Keratinocyte (primary cell): ENCODE data around the gene CD28. TPM values are rescaled to one million over a fixed set of nuclear protein-coding genes. Genes with fewer than 3 reads are reported as not detected.

Experiments
- DNase-seq: peaks from one replicate; pipeline ENCODE4 v3.0.0-alpha.2; 2011; ENCODE audit warnings: low read depth, missing footprints, low spot score
- FAIRE-seq: peaks from 2 replicates; lab custom pipeline; 2011; peaks lifted over from hg19 to GRCh38; lab: Jason Lieb, UNC
- H2AFZ ChIP-seq: 2 replicates; pipeline ENCODE4 v1.6.0; 2012; ENCODE audit warnings: low read length, control low read depth, inconsistent platforms; ENCODE audit not compliant: control insufficient read depth
- H3K27ac ChIP-seq: 2 replicates; pipeline ENCODE4 v1.5.1; 2011; ENCODE audit warnings: low read length; ENCODE audit not compliant: control insufficient read depth, insufficient read depth
- H3K27me3 ChIP-seq: 3 replicates; pipeline ENCODE4 v1.6.0; 2011; ENCODE audit warnings: low read length; ENCODE audit not compliant: control insufficient read depth, insufficient read depth; ENCODE audit errors: extremely low read depth
- H3K36me3 ChIP-seq, 2 experiments: 2 replicates in 1 of 2; 3 replicates in 1 of 2; pipeline ENCODE4 v1.5.1; 2011; ENCODE audit warnings: low read length in 2 of 2, mild to moderate bottlenecking in 1 of 2; ENCODE audit not compliant: control insufficient read depth in 2 of 2, insufficient read depth in 2 of 2; ENCODE audit errors: extremely low read depth in 1 of 2
- H3K4me1 ChIP-seq: 3 replicates; pipeline ENCODE4 v1.5.1; 2011; ENCODE audit warnings: low read length; ENCODE audit not compliant: control insufficient read depth, insufficient read depth; ENCODE audit errors: extremely low read depth
- H3K4me2 ChIP-seq: 3 replicates; pipeline ENCODE4 v1.6.0; 2011; ENCODE audit warnings: low read depth, low read length; ENCODE audit not compliant: control insufficient read depth, insufficient read depth; ENCODE audit errors: extremely low read depth
- H3K4me3 ChIP-seq, 3 experiments: fragments of 200-600 bp in 1 of 3; sonication (generic) in 1 of 3; 2 replicates in 2 of 3; 3 replicates in 1 of 3; pipeline ENCODE4 v1.5.1; 2011 to 2016; ENCODE audit warnings: low read length in 3 of 3, mild to moderate bottlenecking in 3 of 3, control low read depth in 2 of 3, inconsistent platforms in 1 of 3, low read depth in 1 of 3, mixed read lengths in 1 of 3, mixed run types in 1 of 3, moderate library complexity in 1 of 3; ENCODE audit not compliant: control insufficient read depth in 2 of 3, insufficient read depth in 2 of 3; ENCODE audit errors: extremely low read depth in 1 of 3
- H3K79me2 ChIP-seq: 2 replicates; pipeline ENCODE4 v1.6.0; 2012; ENCODE audit warnings: low read length; ENCODE audit not compliant: control insufficient read depth, insufficient read depth
- H3K9ac ChIP-seq: 3 replicates; pipeline ENCODE4 v1.6.0; 2011; ENCODE audit warnings: low read length; ENCODE audit not compliant: control insufficient read depth, insufficient read depth; ENCODE audit errors: extremely low read depth
- H3K9me1 ChIP-seq: 3 replicates; pipeline ENCODE4 v1.6.0; 2011; ENCODE audit warnings: low read length; ENCODE audit not compliant: control insufficient read depth, insufficient read depth; ENCODE audit errors: extremely low read depth
- H3K9me3 ChIP-seq: 2 replicates; pipeline ENCODE4 v1.5.1; 2012; ENCODE audit warnings: low read depth, low read length; ENCODE audit not compliant: control insufficient read depth
- H4K20me1 ChIP-seq: 3 replicates; pipeline ENCODE4 v1.6.0; 2011; ENCODE audit warnings: low read length; ENCODE audit not compliant: control insufficient read depth, insufficient read depth; ENCODE audit errors: extremely low read depth
- CTCF ChIP-seq, 3 experiments: IDR thresholded peaks in 1 of 3; conservative IDR thresholded peaks in 1 of 3; optimal IDR thresholded peaks in 1 of 3; 2 replicates in 2 of 3; 3 replicates in 1 of 3; pipeline versions ENCODE3 to v1.5.1; 2011; ENCODE audit warnings: low read length in 3 of 3, mild to moderate bottlenecking in 3 of 3, moderate library complexity in 2 of 3, control low read depth in 1 of 3, inconsistent platforms in 1 of 3; ENCODE audit not compliant: insufficient read depth in 2 of 3; ENCODE audit errors: extremely low read depth in 1 of 3
- EZH2 ChIP-seq: IDR thresholded peaks from one replicate; pipeline ENCODE4 v1.6.1; 2012; ENCODE audit warnings: inconsistent platforms, mild to moderate bottlenecking, low read length, moderate library complexity
- dilution Hi-C: fragments of 300-500 bp; cut with MboI; formaldehyde crosslinking; loops from one replicate; pipeline ENCODE4 v1.7.0; 2020; ENCODE audit warnings: low sequenced_read_pairs; ENCODE audit not compliant: extremely low pct_ligation_motif_present
- polyA plus RNA-seq, 5 experiments: library from polyadenylated mRNA; depleted of rRNA in 3 of 5; stranded (reverse) in 3 of 5; stranded (forward) in 1 of 5; unstranded in 1 of 5; fragments of >200 nt; gene quantifications; 1 replicate in 1 of 5; 2 replicates in 3 of 5; 3 replicates in 1 of 5; pipeline versions ENCODE4 v1.2.1 to v1.2.3, GENCODE V29; 2011 to 2012; ENCODE audit warnings: missing spikeins in 2 of 5, low read depth in 1 of 5, low replicate concordance in 1 of 5

The CD28 gene
- polyA plus RNA-seq, 1 donor (not counting 4 experiments of a cell fraction or from before 2014, with no cell fraction given) = 0.01 TPM

- no peak overlapping the region for H3K4me3 ChIP-seq
- peak overlapping the region; percentile 72 for H3K27ac ChIP-seq
- no peaks in the 10 kb centered on the region for H3K79me2 ChIP-seq
- no peaks in the 10 kb centered on the region for H3K9me1 ChIP-seq
- no peaks in the 10 kb centered on the region for H3K36me3 ChIP-seq
- H2AFZ ChIP-seq = no peak overlapping the region
- peaks cover 64% of the 10 kb centered on the region for H3K4me1 ChIP-seq
- FAIRE-seq (no peak), DNase-seq (no peak)
- H3K9ac ChIP-seq = no peak overlapping the region
- H3K4me2 ChIP-seq = peak overlapping the region; percentile 30
- dilution Hi-C loops = no loop called here
- no peak for TF ChIP-seq CTCF (optimal IDR thresholded peaks at IDR 0.05 in 1 of 3, IDR thresholded peaks at IDR 0.05 in 1 of 3, conservative IDR thresholded peaks at IDR 0.05 in 1 of 3; ENCODE audit: extremely low read depth in 1 of 3, insufficient read depth in 2 of 3, low read length in 3 of 3)
- no peak for TF ChIP-seq EZH2
- no peaks in the 10 kb centered on the region for H4K20me1 ChIP-seq
- no peaks in the 10 kb centered on the region for H3K9me3 ChIP-seq
- no peaks in the 10 kb centered on the region for H3K27me3 ChIP-seq
These were observed 21.3 kb upstream of the CD28 start for GRCh38 chr2:203685081-203685621.

- DNase-seq (no peak), FAIRE-seq (no peak)
- no peak overlapping the region for H3K4me3 ChIP-seq
- H3K4me1 ChIP-seq = peaks cover 64% of the 10 kb centered on the region
- no peaks in the 10 kb centered on the region for H4K20me1 ChIP-seq
- no peaks in the 10 kb centered on the region for H3K79me2 ChIP-seq
- no peak overlapping the region for H3K9ac ChIP-seq
- no peaks in the 10 kb centered on the region for H3K9me3 ChIP-seq
- H2AFZ ChIP-seq = peak overlapping the region; percentile 14
- no peaks in the 10 kb centered on the region for H3K27me3 ChIP-seq
- dilution Hi-C loops = no loop called here
- H3K36me3 ChIP-seq = no peaks in the 10 kb centered on the region
- TF ChIP-seq CTCF (optimal IDR thresholded peaks at IDR 0.05 in 1 of 3, IDR thresholded peaks at IDR 0.05 in 1 of 3, conservative IDR thresholded peaks at IDR 0.05 in 1 of 3; ENCODE audit: extremely low read depth in 1 of 3, insufficient read depth in 2 of 3, low read length in 3 of 3) = no peak
- no peak for TF ChIP-seq EZH2
- H3K4me2 ChIP-seq = peak overlapping the region; percentile 30
- H3K9me1 ChIP-seq = no peaks in the 10 kb centered on the region
- H3K27ac ChIP-seq = peak overlapping the region; percentile 72
These were observed 20.5 kb upstream of the CD28 start for GRCh38 chr2:203685789-203686420.
